GM23248 (cell line): Measurements from ENCODE around the gene IMP3.

Source experiments
- EZH2 ChIP-seq: fragments of 200-600 bp; sonication (generic); IDR thresholded peaks from 2 replicates; pipeline ENCODE4 v1.6.1; 2018; ENCODE audit warnings: antibody characterized with exemption, mild to moderate bottlenecking; ENCODE audit not compliant: insufficient read depth, poor library complexity, severe bottlenecking
- EZH2phosphoT487 ChIP-seq: fragments of 200-600 bp; sonication (generic); IDR thresholded peaks from 2 replicates; pipeline ENCODE4 v1.6.1; 2018; ENCODE audit warnings: antibody characterized with exemption, moderate library complexity, mild to moderate bottlenecking, low read depth; ENCODE audit not compliant: insufficient read depth

- TF ChIP-seq EZH2phosphoT487, result no peak
- TF ChIP-seq EZH2, result no peak
These were observed 1.6 kb upstream of the IMP3 start for GRCh38 chr15:75641603-75642002.
